Ectodermal cell (in vitro differentiated cells): ENCODE results near the gene GPR12. TPM values are rescaled to one million over a fixed set of nuclear protein-coding genes. Genes with fewer than 3 reads are reported as not detected.

ENCODE experiments used
- H3K27ac ChIP-seq: 2 replicates; pipeline ENCODE4 v1.7.0; 2013; ENCODE audit warnings: mild to moderate bottlenecking, low read depth, low read length; ENCODE audit not compliant: insufficient read depth, poor library complexity, severe bottlenecking
- H3K27me3 ChIP-seq: 2 replicates; pipeline ENCODE4 v1.7.0; 2013; ENCODE audit warnings: mild to moderate bottlenecking, low read length; ENCODE audit not compliant: insufficient read depth, control insufficient read depth, poor library complexity, severe bottlenecking
- H3K36me3 ChIP-seq: one replicate; pipeline ENCODE4 v1.7.0; 2013; ENCODE audit warnings: low read length; ENCODE audit not compliant: control insufficient read depth, insufficient read depth
- H3K4me1 ChIP-seq: one replicate; pipeline ENCODE4 v1.7.0; 2013; ENCODE audit warnings: low read length; ENCODE audit not compliant: control insufficient read depth, insufficient read depth
- H3K4me3 ChIP-seq: 2 replicates; pipeline ENCODE4 v1.7.0; 2013; ENCODE audit warnings: low read depth, low read length, control low read depth; ENCODE audit not compliant: insufficient read depth
- H3K9me3 ChIP-seq: 2 replicates; pipeline ENCODE4 v1.7.0; 2013; ENCODE audit warnings: mild to moderate bottlenecking, low read length, moderate library complexity; ENCODE audit not compliant: control insufficient read depth
- WGBS, 2 experiments: methylation state at CpG; one replicate each; pipeline ENCODE4 v1.1.7; 2013; ENCODE audit warnings: missing lambda C conversion rate in 2 of 2; 5-methylcytosine and 5-hydroxymethylcytosine counted together
- polyA plus RNA-seq, 4 experiments: library from polyadenylated mRNA; stranded (reverse); fragments of 50-300 nt; gene quantifications; one replicate each; pipeline ENCODE4 v1.2.3, GENCODE V29; 2013

The GPR12 gene
- polyA plus RNA-seq (2013, experiment 1 of 4) = not detected
- polyA plus RNA-seq (2013, experiment 2 of 4) = 0.16 TPM
- polyA plus RNA-seq (2013, experiment 3 of 4) = 0.05 TPM
- polyA plus RNA-seq (2013, experiment 4 of 4) = 0.08 TPM

GRCh38 chr13:26759907-26760831, at the start of gene GPR12:
TSS of gene GPR12 (minus strand) at chr13:26760786. CDS start at chr13:26759827, 959 bp downstream.
- H3K4me3 ChIP-seq = peak within 1 kb of the TSS; percentile 40
- peaks cover 5% of the 10 kb centered on the region for H3K4me1 ChIP-seq
- no peaks in the 10 kb centered on the region for H3K36me3 ChIP-seq
- H3K27me3 ChIP-seq = peaks cover 73% of the 10 kb centered on the region
- no peaks in the 10 kb centered on the region for H3K9me3 ChIP-seq
- no peak within 1 kb of the TSS for H3K27ac ChIP-seq
- 1% methylated on average over 87 of the region's 87 CpGs for WGBS, 2 experiments

DNA sequence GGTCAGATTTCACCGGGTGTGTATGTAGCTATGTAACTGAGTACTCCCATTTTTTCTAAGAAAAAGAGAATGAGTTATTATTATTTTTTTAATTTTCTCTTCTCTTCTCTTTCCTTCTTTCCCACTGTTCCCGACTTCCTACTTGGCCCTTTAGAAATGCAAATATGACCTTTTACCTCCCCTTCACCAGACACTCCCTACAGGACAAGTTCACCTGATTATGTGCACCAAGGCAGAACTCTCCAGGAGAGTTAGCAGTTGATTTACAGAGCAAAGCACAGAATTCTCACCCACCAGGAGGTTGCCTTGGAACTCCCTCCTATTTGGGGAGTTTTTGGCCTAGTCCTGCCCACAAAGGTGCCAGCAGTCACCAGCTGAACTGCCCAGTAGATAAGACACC, 49.5 kb upstream of the GPR12 start:
- Histone ChIP-seq H3K9me3 (no peaks in the 10 kb centered on the region), H3K4me1 (no peaks in the 10 kb centered on the region), H3K27ac (no peak overlapping the region), H3K27me3 (no peaks in the 10 kb centered on the region), H3K4me3 (no peak overlapping the region), H3K36me3 (no peaks in the 10 kb centered on the region)
- WGBS, 2 experiments = 39 to 50% methylated on average over 2 of the region's 2 CpGs

DNA sequence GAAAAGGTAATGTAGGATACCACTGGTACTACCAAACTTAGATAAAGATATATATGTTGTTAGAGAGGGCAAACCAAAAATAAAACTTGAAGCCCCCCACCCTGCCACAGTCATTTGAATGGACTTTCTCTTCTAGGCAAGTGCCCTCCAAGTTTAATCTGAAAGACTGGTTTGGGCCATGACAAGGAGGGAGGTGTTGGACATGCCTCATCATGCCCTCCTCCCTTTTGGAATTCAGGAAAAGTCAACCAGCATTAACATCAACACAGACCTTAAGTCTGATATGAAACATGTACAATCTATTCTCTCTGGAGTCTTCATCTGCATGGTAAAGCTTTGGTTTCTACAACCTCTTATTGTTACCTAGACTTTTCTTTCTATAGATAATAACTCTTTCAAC, 46.3 kb upstream of the GPR12 start:
- Histone ChIP-seq H3K4me3 (no peak overlapping the region), H3K9me3 (no peaks in the 10 kb centered on the region), H3K36me3 (no peaks in the 10 kb centered on the region), H3K27ac (no peak overlapping the region), H3K4me1 (no peaks in the 10 kb centered on the region), H3K27me3 (no peaks in the 10 kb centered on the region)

DNA sequence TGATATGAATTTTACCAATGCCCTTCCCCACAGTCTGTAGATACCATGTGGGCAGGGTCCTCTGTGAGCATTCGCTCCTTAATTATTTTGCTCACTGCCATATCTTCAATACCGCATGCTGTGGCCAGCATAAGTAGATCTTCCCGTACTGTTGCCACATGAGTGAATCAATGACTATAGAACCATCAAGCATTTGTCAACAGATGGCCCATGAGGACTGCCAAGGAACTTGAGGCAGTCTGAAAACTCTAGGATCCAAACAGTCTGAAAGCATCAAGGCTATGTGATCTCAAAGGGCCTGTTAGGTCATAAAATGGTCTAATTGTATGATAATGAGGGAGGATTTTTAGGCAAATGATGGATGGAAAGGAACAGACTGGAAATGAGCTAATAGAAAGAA, 27.4 kb upstream of the GPR12 start:
- WGBS, 2 experiments = 95 to 96% methylated on average over 3 of the region's 3 CpGs
- Histone ChIP-seq H3K27me3 (no peaks in the 10 kb centered on the region), H3K4me3 (no peak overlapping the region), H3K4me1 (peaks cover 9% of the 10 kb centered on the region), H3K9me3 (no peaks in the 10 kb centered on the region), H3K27ac (no peak overlapping the region), H3K36me3 (no peaks in the 10 kb centered on the region)

GRCh38 chr13:26786651-26787295, 26.2 kb upstream of the GPR12 start:
- WGBS, 2 experiments = 96 to 100% methylated on average over 2 of the region's 2 CpGs
- Histone ChIP-seq H3K9me3 (peaks cover 2% of the 10 kb centered on the region), H3K27ac (no peak overlapping the region), H3K4me1 (peaks cover 9% of the 10 kb centered on the region), H3K36me3 (no peaks in the 10 kb centered on the region), H3K27me3 (no peaks in the 10 kb centered on the region), H3K4me3 (no peak overlapping the region)

GRCh38 chr13:26785838-26786630, 25.4 kb upstream of the GPR12 start:
- Histone ChIP-seq H3K9me3 (peaks cover 2% of the 10 kb centered on the region), H3K4me3 (peak overlapping the region; percentile 14), H3K4me1 (peaks cover 9% of the 10 kb centered on the region), H3K27me3 (no peaks in the 10 kb centered on the region), H3K27ac (no peak overlapping the region), H3K36me3 (no peaks in the 10 kb centered on the region)
- 34 to 36% methylated on average over 17 of the region's 17 CpGs for WGBS, 2 experiments

DNA sequence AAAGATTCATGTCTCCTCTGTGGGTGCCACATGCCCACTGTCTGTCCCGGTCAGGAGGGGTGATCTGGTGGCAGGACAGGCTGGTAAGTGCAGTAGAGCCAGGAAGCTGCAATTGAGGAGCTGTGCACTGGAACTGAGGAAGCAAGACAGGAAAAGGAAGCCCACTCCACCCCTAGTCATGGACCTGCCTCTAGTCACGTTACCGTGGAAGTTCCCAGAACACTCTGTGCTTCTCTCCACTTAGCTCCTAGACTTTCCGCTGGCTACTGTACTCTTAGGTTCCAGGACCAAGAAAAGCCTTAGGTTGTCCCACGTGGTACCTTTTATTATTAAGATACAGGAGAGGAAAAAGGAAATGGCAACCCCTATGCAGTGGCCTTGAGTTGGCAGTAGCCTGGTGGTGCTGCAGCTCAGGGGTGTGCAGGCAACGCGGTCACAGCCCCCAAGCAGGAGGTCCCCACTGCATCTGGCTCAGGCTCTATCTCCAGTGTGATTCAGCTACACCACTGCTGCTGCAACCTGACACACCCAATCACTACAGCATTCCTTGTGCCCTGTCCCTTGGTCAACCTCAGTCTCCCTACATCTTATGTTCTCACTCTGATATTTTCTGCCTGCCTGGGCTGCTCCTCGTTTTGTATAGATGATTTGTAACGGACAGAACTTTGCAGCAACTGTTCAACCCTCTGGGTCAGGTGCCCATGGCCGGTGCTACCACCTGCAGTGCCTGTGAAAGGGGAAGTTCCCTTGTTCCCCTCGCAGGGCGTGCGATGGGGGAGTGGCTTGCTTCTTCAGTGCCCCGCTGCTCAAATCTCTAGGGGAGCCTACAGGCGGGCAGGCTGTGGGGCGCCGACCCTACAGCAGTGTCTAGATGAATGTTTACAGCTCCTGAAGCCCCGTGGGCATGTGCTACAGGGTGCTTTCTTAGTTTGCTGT, 24.4 kb upstream of the GPR12 start:
- H3K27me3 ChIP-seq = no peaks in the 10 kb centered on the region
- H3K9me3 ChIP-seq = peaks cover 2% of the 10 kb centered on the region
- peaks cover 9% of the 10 kb centered on the region for H3K4me1 ChIP-seq
- no peak overlapping the region for H3K27ac ChIP-seq
- 30 to 32% methylated on average over 18 of the region's 18 CpGs for WGBS, 2 experiments
- peak overlapping the region; percentile 14 for H3K4me3 ChIP-seq
- no peaks in the 10 kb centered on the region for H3K36me3 ChIP-seq

GRCh38 chr13:26780411-26780810, 19.8 kb upstream of the GPR12 start:
- no peak overlapping the region for H3K27ac ChIP-seq
- H3K4me3 ChIP-seq = no peak overlapping the region
- 95 to 96% methylated on average over 4 of the region's 4 CpGs for WGBS, 2 experiments
- H3K4me1 ChIP-seq = peaks cover 8% of the 10 kb centered on the region
- no peaks in the 10 kb centered on the region for H3K27me3 ChIP-seq
- peaks cover 2% of the 10 kb centered on the region for H3K9me3 ChIP-seq
- no peaks in the 10 kb centered on the region for H3K36me3 ChIP-seq

GRCh38 chr13:26779321-26779720, 18.7 kb upstream of the GPR12 start:
- Histone ChIP-seq H3K36me3 (no peaks in the 10 kb centered on the region), H3K9me3 (peaks cover 2% of the 10 kb centered on the region), H3K27ac (no peak overlapping the region), H3K27me3 (no peaks in the 10 kb centered on the region), H3K4me3 (no peak overlapping the region), H3K4me1 (no peaks in the 10 kb centered on the region)
- 85 to 94% methylated on average over 4 of the region's 4 CpGs for WGBS, 2 experiments
